HK-2 (cell line): ENCODE measurements around the gene STAT5B.
"Not testable (repeated sequence)": the region's sequence is repeated elsewhere in the genome, so short reads cannot be mapped to it uniquely, and the experiment has no call there.

Experiments
- DNase-seq: peaks from one replicate; pipeline ENCODE4 v3.0.0-alpha.2; 2018; ENCODE audit not compliant: unreplicated experiment

The STAT5B gene

DNA sequence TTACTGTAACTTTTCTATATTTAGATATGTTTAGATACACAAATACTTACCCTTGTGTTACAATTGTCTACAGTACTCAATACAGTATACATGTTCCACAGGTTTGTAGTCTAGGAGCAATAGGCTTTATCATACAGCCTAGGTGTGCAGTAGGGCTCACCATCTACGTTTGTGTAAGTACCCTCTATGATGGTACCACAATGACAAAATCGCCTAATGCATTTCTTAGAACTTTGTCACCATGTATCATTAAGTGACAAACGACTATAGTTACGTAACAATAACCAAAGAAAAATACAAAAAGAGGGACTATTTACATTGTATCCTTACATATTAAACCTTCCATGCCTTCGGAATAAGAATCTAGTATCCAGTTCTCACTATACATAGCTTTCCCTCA, 8.0 kb downstream of the STAT5B start:
- no peak for DNase-seq

- no peak for DNase-seq
Observed at GRCh38 chr17:42266918-42267766, 9.0 kb downstream of the STAT5B start.

DNA sequence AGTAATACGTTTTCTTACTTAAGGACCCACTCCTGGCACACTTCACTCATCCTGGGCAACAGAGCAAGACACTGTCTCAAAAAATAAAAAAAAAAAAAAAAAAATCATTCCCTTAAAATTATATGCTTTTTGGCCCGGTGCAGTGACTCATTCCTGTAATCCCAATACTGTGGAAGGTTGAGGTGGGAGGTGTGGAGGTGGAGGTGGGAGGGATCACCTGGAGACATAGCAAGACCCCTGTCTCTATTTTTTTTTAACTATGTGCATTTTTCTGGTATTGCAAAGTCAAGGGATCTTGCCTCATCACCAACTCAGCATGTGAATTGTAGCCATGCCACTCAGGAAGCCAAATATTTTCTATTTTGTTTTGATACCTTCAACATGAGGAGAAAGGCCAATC, 9.7 kb downstream of the STAT5B start:
- no peak for DNase-seq

DNA sequence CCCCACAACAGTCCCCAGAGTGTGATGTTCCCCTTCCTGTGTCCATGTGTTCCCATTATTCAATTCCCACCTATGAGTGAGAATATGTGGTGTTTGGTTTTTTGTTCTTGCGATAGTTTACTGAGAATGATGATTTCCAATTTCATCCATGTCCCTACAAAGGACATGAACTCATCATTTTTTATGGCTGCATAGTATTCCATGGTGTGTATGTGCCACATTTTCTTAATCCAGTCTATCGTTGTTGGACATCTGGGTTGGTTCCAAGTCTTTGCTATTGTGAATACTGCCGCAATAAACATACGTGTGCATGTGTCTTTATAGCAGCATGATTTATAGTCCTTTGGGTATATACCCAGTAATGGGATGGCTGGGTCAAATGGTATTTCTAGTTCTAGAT, 11.8 kb downstream of the STAT5B start:
- not testable (repeated sequence) for DNase-seq

- DNase-seq = no peak
Observed at GRCh38 chr17:42260318-42260717, 15.9 kb downstream of the STAT5B start.

- DNase-seq = no peak
Observed at GRCh38 chr17:42255445-42255844, 20.7 kb downstream of the STAT5B start.

DNA sequence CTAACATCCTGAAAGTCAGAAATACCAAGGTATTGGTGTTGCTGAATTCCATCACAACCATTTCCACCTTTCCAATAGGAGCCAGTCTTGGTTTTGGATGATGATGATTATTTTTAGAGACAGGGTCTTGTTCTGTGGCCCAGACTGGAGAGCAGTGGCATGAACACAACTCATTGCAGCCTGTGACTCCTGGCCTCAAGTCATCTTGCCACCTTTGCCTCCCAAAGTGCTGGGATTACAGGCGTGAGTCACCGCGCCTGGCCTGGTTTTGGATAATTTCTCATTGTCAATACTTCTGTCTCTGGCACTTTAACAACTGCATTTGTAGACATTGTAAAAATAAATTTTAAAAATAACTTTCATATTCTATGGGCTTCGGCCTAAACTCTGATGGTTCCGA, 22.6 kb downstream of the STAT5B start:
- DNase-seq = no peak

DNA sequence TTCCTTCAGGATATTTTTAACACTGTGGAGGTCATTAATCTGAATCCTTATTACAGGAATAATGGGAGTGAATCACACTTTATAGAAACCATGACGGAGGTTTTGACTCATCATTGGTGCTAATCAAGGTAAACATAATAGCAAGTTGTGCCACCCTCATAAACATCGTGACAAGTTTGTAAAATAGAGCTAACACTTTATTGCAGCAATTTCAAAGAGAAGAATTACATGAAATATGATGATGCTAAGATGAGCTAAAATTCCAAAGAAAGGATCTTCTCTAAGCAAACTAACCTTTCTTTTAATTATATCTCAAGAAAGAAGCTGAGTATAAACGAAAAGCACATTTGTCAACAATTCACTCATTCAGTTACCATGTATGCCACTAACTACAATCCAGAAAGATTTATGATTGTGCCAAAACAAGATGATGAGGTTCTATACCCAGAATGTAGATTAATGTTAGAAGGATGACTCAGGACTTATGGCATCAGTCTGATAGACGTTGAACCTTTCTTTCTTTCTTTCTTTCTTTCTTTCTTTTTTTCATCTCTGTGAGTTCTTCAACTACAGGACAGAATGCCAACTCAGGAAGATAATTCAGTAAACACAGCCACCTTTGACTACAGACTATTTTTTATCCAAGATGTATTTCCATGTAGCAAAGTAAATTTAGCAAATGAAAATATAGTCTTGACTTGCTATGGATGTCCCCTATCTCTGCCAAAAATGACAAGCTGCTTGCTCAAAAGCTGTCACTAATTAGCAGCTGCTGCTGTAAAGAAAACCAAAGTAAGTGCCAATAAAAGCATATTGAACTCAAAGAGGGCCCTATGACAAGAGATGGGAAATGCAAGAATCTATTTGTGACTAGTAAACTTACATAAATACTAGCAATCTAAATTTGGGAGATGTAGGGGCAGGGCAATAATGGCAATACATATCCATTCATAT, 23.3 kb downstream of the STAT5B start:
- DNase-seq = no peak

DNA sequence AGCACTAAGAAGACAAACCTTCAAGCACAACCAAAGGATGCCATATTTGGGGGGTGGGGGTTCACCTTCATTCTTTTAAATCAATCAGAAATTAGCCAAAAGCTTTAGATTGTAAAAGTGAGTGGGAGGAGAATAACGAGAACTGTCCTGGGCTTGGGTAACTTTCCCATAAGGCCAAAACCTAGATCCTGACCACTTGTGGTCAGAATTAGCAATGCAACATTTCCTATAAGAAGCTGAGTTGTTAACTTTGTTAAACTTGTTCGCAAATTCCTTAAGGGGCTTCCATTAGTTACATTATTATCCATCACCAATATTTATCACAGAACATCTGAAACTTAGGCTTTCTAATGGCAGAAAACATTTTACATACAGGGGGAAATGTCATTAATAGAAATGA, 25.1 kb downstream of the STAT5B start:
- no peak for DNase-seq

- no peak for DNase-seq
Observed at GRCh38 chr17:42249681-42250446, 26.3 kb downstream of the STAT5B start.

- no peak for DNase-seq
Observed at GRCh38 chr17:42248351-42249179, 27.6 kb downstream of the STAT5B start.

- DNase-seq = no peak
Observed at GRCh38 chr17:42247734-42248133, 28.5 kb downstream of the STAT5B start.

DNA sequence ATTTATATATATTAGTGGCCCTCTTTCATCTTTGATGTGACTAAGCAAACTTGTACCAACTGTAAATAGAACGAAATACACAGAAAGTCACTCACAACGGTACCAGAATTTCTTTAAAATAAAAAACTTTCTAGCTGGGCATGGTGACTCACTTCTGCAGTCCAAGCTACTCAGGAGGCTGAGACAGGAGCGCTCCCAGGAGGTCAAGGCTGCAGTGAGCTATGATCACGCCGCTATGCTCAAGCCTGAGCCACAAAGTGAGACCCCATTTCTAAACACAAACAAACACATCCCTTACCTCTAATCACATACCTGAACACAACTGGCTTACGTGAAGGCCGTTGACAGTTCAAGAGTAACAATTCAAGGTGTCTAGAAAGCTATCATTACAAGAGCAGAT, 29.7 kb downstream of the STAT5B start:
- DNase-seq = no peak

- not testable (repeated sequence) for DNase-seq
Observed at GRCh38 chr17:42245183-42245582, 31.0 kb downstream of the STAT5B start.

DNA sequence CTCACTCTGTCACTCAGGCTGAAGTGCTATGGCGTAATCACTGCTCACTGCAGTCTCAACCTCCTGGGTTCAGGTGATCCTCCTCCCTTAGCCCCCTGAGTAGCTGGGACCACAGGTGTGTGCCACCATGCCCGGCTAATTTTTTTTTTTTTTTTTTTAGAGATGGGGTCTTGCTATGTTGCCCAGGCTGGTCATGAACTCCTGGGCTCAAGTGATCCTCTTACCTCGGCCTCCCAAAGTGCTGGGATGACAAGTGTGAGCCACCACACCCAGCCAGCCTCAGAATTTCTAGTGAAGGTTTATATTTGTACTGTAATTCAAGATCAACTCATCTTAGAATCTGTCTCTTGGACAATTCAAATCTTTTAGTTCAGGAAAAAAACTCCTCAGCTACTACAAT, 32.1 kb downstream of the STAT5B start:
- not testable (repeated sequence) for DNase-seq

DNA sequence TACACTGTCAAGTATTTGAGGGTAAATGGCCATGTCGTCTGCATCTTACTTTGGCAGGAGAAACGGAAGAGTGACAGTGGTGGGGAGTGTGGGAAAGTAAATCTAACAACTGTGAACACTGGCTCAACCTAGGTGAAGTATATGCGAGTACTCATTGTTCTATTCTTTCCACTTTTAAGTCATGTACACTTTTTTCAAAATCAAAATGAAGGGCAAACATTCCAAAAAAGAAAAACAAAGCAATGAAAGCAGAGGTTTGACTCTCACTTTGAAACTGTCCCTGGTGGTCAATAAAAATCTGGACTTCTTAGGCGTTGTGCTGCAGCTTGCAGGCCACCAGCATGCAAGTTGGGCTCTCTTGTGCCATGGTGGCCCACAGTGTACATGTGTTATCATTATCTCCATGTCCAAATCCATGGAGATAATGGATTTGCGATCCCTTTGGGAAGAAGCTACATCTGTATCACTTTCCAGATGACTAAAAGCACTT, 32.7 kb downstream of the STAT5B start:
- DNase-seq = no peak

GRCh38 chr17:42241871-42242270, 34.3 kb downstream of the STAT5B start:
- DNase-seq = no peak

DNA sequence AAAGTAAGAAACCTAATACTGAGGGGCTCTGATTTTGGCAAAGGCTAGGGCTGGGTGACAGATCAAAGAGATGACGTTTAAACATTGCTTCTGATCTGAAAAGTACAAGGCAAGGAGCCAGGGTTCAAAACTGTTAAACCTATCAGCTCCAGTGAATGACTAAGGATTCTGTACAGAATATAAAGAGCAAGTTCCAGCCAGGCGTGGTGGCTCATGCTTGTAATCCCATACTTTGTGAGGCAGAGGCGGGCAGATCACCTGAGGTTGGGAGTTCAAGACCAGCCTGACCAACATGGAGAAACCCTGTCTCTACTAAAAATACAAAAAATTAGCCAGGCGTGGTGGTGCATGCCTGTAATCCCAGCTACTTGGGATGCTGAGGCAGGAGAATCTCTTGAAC, 35.3 kb downstream of the STAT5B start:
- DNase-seq = not testable (repeated sequence)

GRCh38 chr17:42240201-42240600, 36.0 kb downstream of the STAT5B start:
- no peak for DNase-seq

- DNase-seq = not testable (repeated sequence)
Observed at GRCh38 chr17:42239576-42239975, 36.6 kb downstream of the STAT5B start.

DNA sequence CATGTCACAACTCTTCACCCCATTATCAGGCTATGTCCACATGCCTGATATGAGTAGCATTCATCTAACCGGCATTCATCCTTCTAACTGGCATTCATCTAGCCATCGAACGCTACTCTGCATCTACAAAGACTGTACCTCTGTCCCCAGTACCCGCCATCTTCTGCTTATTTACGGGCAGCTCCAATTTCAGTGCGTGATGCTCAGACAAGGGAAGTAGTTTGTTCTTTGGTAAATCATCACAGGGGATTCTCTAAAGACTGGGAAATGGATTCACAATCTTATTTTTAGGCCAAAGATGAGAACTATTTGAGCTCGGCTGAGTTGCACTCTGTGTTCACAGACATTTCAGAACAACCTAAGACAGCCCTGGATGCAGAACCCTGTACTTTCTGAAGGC, 39.4 kb downstream of the STAT5B start:
- DNase-seq = no peak
